OCI-LY7 (cell line): ENCODE data around the gene DIRAS1. TPM values are rescaled to one million over a fixed set of nuclear protein-coding genes. Genes with fewer than 3 reads are reported as not detected.

Source experiments
- BruUV-seq: library from RNA; stranded (reverse); fragments of 400-500 nt; replicated peaks from 2 replicates; lab custom pipeline; 2021; lab: Mats Ljungman, UMichigan
- CTCF ChIA-PET: fragments of 300-600 bp; sonication (Branson Sonifier 250); formaldehyde crosslinking; loops from one replicate; lab custom pipeline; 2022; ENCODE audit warnings: antibody characterized with exemption; ENCODE audit not compliant: unreplicated experiment; lab: Charles Lee
- POLR2A ChIA-PET: fragments of 300-600 bp; sonication (Branson Sonifier 250); formaldehyde crosslinking; loops from one replicate; lab custom pipeline; 2022; ENCODE audit warnings: antibody characterized with exemption; lab: Charles Lee
- DNase-seq: peaks from one replicate; pipeline ENCODE4 v3.0.0-alpha.2; 2015; ENCODE audit warnings: low spot score
- H2AFZ ChIP-seq: fragments of 200-600 bp; sonication (generic), shearing (Covaris generic); 2 replicates; pipeline ENCODE4 v1.6.1; 2014; ENCODE audit warnings: mild to moderate bottlenecking, antibody characterized with exemption, low read length, moderate library complexity
- H3K27ac ChIP-seq: fragments of 200-600 bp; sonication (generic); 2 replicates; pipeline ENCODE4 v1.5.1; 2014; ENCODE audit warnings: mixed run types, low read depth, mild to moderate bottlenecking, moderate library complexity, low read length, inconsistent platforms; ENCODE audit not compliant: poor library complexity, severe bottlenecking
- H3K36me3 ChIP-seq: fragments of 200-600 bp; sonication (generic); 2 replicates; pipeline ENCODE4 v1.6.1; 2014; ENCODE audit warnings: mild to moderate bottlenecking, antibody characterized with exemption, low read length, moderate library complexity, mixed read lengths; ENCODE audit not compliant: insufficient read depth
- H3K4me1 ChIP-seq: fragments of 200-600 bp; sonication (generic); 2 replicates; pipeline ENCODE4 v1.5.1; 2014; ENCODE audit warnings: mild to moderate bottlenecking, low read length; ENCODE audit not compliant: insufficient read depth, poor library complexity, severe bottlenecking
- H3K4me2 ChIP-seq: fragments of 200-600 bp; sonication (generic); 2 replicates; pipeline ENCODE4 v1.6.1; 2014; ENCODE audit warnings: mild to moderate bottlenecking, low read length
- H3K4me3 ChIP-seq: fragments of 200-600 bp; sonication (generic); 2 replicates; pipeline ENCODE4 v1.5.1; 2014; ENCODE audit warnings: mild to moderate bottlenecking, low read depth, low read length; ENCODE audit not compliant: poor library complexity, severe bottlenecking
- H3K79me2 ChIP-seq: fragments of 200-600 bp; sonication (generic); 2 replicates; pipeline ENCODE4 v1.6.1; 2016; ENCODE audit warnings: low read depth, mild to moderate bottlenecking, low read length, moderate library complexity, mixed read lengths; ENCODE audit not compliant: insufficient read depth
- H3K9me2 ChIP-seq: fragments of 200-600 bp; sonication (generic); 2 replicates; pipeline ENCODE4 v1.6.1; 2016; ENCODE audit warnings: mild to moderate bottlenecking, low read length, mixed read lengths; ENCODE audit not compliant: insufficient read depth
- H3K9me3 ChIP-seq: fragments of 200-600 bp; sonication (generic); 2 replicates; pipeline ENCODE4 v1.6.1; 2014; ENCODE audit warnings: mild to moderate bottlenecking, mixed run types, low read length, mixed read lengths
- H4K20me1 ChIP-seq: fragments of 200-600 bp; sonication (generic); 2 replicates; pipeline ENCODE4 v1.6.1; 2014; ENCODE audit warnings: mild to moderate bottlenecking, antibody characterized with exemption, low read length, moderate library complexity, mixed read lengths; ENCODE audit not compliant: insufficient read depth
- EZH2phosphoT487 ChIP-seq: fragments of 200-600 bp; sonication (generic); IDR thresholded peaks from 2 replicates; pipeline ENCODE4 v1.6.1; 2018; ENCODE audit warnings: low read depth, borderline replicate concordance, mild to moderate bottlenecking, mixed run types, antibody characterized with exemption, low read length, moderate library complexity, mixed read lengths
- intact Hi-C: fragments of 100-400 bp; cut with micrococcal nuclease; formaldehyde crosslinking; loops from one replicate; pipeline ENCODE4 v1.10.0; 2022; ENCODE audit not compliant: unreplicated experiment
- total RNA-seq, 2 experiments: library from RNA; depleted of rRNA in 1 of 2; stranded (reverse); fragments of >200 nt in 1 of 2; shearing (Covaris generic) in 1 of 2; gene quantifications; 2 replicates each; pipeline ENCODE4 v1.2.3, GENCODE V29; 2014 to 2022
- TF ChIP-seq, protein P1 (sequence below): fragments of 200-600 bp; sonication (generic); conservative IDR thresholded peaks from 2 replicates; pipeline ENCODE4 v1.5.1; 2014; ENCODE audit warnings: mild to moderate bottlenecking, antibody characterized with exemption, low read length, moderate library complexity, mixed read lengths

The DIRAS1 gene
- total RNA-seq, 2 experiments from 2014 or later, result not detected

DNA sequence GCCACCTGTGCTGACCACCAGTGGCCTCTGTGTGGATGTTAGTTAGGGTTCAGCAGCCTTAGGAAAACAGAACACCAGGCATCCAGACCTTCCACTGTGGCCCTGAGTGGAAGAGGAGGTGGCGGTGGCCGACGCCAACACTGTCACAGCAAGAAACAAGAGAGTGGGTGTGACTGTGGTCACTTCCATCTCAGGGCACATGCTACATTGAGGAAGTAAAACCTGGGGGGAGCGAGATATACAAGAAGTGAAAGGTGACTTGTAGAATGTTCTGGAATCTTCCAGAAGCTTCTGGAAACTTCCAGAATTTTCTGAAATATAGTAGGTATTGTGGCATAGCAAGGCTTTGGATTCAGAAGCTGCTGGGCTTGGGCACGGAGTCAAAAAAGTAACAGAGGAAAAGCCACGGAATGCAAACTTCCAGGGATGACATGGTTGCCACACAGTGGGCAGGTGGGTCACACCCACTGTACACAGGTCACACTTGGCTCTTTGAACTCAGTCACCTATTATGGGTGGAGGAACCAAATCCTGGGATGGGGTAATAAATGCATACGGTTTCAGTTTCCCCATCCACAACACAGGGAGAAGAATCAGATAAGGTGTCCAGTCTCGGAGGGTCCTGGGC is 43.0 kb downstream of the DIRAS1 start:
- H3K9me3 ChIP-seq, result peaks cover 20% of the 10 kb centered on the region
- H3K36me3 ChIP-seq, result peaks cover 25% of the 10 kb centered on the region
- no peak overlapping the region for H3K27ac ChIP-seq
- peak; percentile 58 for DNase-seq
- intact Hi-C loops, result no loop called here
- peaks cover 37% of the 10 kb centered on the region for H3K4me1 ChIP-seq
- no peaks in the 10 kb centered on the region for H4K20me1 ChIP-seq
- no peaks in the 10 kb centered on the region for H3K9me2 ChIP-seq
- TF ChIP-seq, protein P1, sequence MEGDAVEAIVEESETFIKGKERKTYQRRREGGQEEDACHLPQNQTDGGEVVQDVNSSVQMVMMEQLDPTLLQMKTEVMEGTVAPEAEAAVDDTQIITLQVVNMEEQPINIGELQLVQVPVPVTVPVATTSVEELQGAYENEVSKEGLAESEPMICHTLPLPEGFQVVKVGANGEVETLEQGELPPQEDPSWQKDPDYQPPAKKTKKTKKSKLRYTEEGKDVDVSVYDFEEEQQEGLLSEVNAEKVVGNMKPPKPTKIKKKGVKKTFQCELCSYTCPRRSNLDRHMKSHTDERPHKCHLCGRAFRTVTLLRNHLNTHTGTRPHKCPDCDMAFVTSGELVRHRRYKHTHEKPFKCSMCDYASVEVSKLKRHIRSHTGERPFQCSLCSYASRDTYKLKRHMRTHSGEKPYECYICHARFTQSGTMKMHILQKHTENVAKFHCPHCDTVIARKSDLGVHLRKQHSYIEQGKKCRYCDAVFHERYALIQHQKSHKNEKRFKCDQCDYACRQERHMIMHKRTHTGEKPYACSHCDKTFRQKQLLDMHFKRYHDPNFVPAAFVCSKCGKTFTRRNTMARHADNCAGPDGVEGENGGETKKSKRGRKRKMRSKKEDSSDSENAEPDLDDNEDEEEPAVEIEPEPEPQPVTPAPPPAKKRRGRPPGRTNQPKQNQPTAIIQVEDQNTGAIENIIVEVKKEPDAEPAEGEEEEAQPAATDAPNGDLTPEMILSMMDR, result no peak
- no peak for TF ChIP-seq EZH2phosphoT487
- CTCF ChIA-PET, result no interaction called here
- no peak overlapping the region for H3K4me3 ChIP-seq
- no peaks in the 10 kb centered on the region for H3K79me2 ChIP-seq
- H3K4me2 ChIP-seq, result no peak overlapping the region
- no peak overlapping the region for H2AFZ ChIP-seq
- POLR2A ChIA-PET, result no interaction called here
- no TSS peak for BruUV-seq

DNA sequence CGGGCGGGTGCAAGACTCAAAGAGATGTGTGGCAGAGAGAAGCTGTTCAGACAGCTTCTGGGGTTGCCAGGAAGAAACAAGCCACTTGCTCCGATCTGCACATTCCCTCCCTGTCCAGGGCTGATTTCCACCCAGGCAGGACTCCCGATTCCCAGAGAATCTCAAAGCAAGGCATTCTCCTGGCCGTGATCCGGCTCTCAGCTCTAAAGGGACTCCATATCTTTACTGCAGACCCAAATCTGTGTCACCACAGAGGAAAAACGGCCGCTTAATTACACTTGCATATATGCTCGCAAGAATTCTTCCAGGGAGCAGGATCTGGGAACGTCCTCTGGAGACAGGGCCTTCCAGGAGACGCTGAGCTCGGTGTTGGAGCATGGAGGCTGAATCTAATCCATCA is 44.3 kb downstream of the DIRAS1 start:
- H3K9me2 ChIP-seq, result no peaks in the 10 kb centered on the region
- H3K36me3 ChIP-seq, result peaks cover 21% of the 10 kb centered on the region
- intact Hi-C loops, result no loop called here
- H3K4me2 ChIP-seq, result no peak overlapping the region
- no peak overlapping the region for H2AFZ ChIP-seq
- H3K79me2 ChIP-seq, result no peaks in the 10 kb centered on the region
- no TSS peak for BruUV-seq
- peaks cover 19% of the 10 kb centered on the region for H3K9me3 ChIP-seq
- H3K27ac ChIP-seq, result no peak overlapping the region
- TF ChIP-seq, protein P1, result no peak
- TF ChIP-seq EZH2phosphoT487, result no peak
- peaks cover 39% of the 10 kb centered on the region for H3K4me1 ChIP-seq
- ChIA-PET POLR2A (interaction anchor here (0.6 kb wide), 1 partner anchor 60 kb away, joined by 3 read pairs; no protein-coding TSS in a partner anchor), CTCF (no interaction called here)
- H4K20me1 ChIP-seq, result no peaks in the 10 kb centered on the region
- no peak for DNase-seq
- no peak overlapping the region for H3K4me3 ChIP-seq

DNA sequence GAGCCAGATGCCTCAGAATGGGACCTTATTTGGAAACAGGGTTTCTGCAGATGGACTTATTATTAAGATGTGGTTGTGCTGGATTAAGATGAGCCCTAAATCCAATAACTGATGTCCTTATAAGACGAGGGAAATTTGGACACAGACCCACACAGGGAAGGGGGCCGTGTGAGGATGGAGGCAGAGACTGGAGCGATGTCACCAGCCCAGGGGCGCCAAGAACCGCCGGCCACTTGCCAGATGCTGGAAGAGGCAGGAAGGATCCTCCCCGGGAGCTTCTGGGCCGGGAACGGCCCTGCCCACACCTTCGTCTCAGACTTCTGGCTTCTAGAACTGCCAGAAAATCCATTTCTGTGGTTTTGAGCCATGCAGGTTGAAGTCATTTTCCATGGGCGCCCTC is 45.3 kb downstream of the DIRAS1 start:
- Histone ChIP-seq H3K9me2 (no peaks in the 10 kb centered on the region), H3K4me3 (no peak overlapping the region), H3K9me3 (peaks cover 14% of the 10 kb centered on the region), H3K4me2 (no peak overlapping the region), H2AFZ (no peak overlapping the region), H3K36me3 (peaks cover 15% of the 10 kb centered on the region; the same call in 1 of the 2 replicates), H3K4me1 (peaks cover 38% of the 10 kb centered on the region), H4K20me1 (no peaks in the 10 kb centered on the region), H3K79me2 (no peaks in the 10 kb centered on the region), H3K27ac (no peak overlapping the region)
- TF ChIP-seq, protein P1, result no peak
- TF ChIP-seq EZH2phosphoT487, result no peak
- DNase-seq, result no peak
- ChIA-PET POLR2A (no interaction called here), CTCF (no interaction called here)
- intact Hi-C loops, result no loop called here
- no TSS peak for BruUV-seq
